ENCODE data around the gene BCOR.

DNA sequence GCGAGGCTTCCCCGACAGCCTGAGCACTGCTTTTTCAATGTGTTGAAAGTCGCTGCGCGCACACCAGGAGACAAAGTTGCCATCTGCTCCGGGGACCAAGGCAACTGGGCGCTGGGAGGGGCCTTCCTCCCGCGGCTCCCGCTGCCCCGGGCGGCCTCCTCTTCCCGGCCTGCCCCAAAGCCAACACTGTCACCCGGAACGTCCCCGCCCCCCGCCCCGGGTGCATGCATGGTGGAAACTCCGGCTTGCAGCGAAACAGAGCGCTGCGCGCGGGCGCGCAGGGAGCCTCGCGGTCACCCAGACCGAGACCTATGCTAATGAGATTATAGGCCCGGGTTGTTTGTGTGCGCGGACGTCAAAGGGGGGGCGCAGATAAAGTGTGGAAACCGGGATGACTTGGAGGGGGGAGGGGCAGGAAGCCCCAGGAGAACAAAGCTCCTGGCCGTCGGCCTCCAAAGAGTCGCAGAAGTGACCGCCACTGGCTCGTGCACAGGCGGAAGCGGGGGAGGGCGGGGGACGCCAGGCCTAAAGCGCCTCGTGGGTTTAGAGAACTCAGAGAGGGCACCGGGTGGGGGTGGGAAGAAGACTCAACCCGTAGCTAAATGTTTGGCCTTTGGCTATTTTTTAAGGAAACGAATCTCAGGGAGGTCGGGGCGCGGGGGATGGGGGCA lies 88.8 kb downstream of the BCOR start:
- TF ChIP-seq POLR2A (IDR thresholded peaks at IDR 0.05), result no peak
- TF ChIP-seq CTCF (IDR thresholded peaks at IDR 0.05), result no peak
